Choroid plexus epithelial cell (primary cell): ENCODE results near the gene ADARB2.

Experiments
- DNase-seq: peaks from one replicate; pipeline ENCODE4 v3.0.0-alpha.2; 2010; ENCODE audit warnings: low read depth
- H3K4me3 ChIP-seq: 2 replicates; pipeline ENCODE4 v1.5.1; 2011; ENCODE audit warnings: low read depth, mild to moderate bottlenecking, control low read depth, low read length, moderate library complexity
- CTCF ChIP-seq: conservative IDR thresholded peaks from 2 replicates; pipeline ENCODE4 v1.5.1; 2011; ENCODE audit warnings: low read depth, mild to moderate bottlenecking, control low read depth, inconsistent platforms, low read length, moderate library complexity

Gene ADARB2

GRCh38 chr10:1375346-1376170 is 361.8 kb downstream of the ADARB2 start:
- no peak for TF ChIP-seq CTCF
- no peak for DNase-seq

GRCh38 chr10:1374511-1375345 is 362.6 kb downstream of the ADARB2 start:
- no peak overlapping the region for H3K4me3 ChIP-seq
- no peak for DNase-seq
- TF ChIP-seq CTCF = no peak

More at GRCh38 chr10:1375346-1376170, 361.8 kb downstream of the ADARB2 start:
- no peak overlapping the region for H3K4me3 ChIP-seq

- no peak for DNase-seq
- no peak for TF ChIP-seq CTCF
- H3K4me3 ChIP-seq = no peak overlapping the region
These were observed 364.0 kb downstream of the ADARB2 start for GRCh38 chr10:1373287-1373686.

GRCh38 chr10:1372212-1372611 is 365.1 kb downstream of the ADARB2 start:
- no peak overlapping the region for H3K4me3 ChIP-seq
- DNase-seq = no peak
- no peak for TF ChIP-seq CTCF

- TF ChIP-seq CTCF = no peak
- DNase-seq = no peak
- no peak overlapping the region for H3K4me3 ChIP-seq
These were observed 367.0 kb downstream of the ADARB2 start for GRCh38 chr10:1370298-1370697.

- DNase-seq = no peak
- H3K4me3 ChIP-seq = no peak overlapping the region
- TF ChIP-seq CTCF = no peak
These were observed 367.7 kb downstream of the ADARB2 start for GRCh38 chr10:1369665-1370064.
